Caki2 (cell line): ENCODE results near the gene BMPER. TPM values are rescaled to one million over a fixed set of nuclear protein-coding genes. Genes with fewer than 3 reads are reported as not detected.
A peak's percentile ranks its signal among the peaks of the same experiment; 100 is the strongest.

Source experiments
- DNase-seq: peaks from one replicate; pipeline ENCODE4 v3.0.0-alpha.2; 2015; ENCODE audit warnings: low read depth
- in situ Hi-C: cut with HindIII; loops from 2 replicates; pipeline ENCODE4 v1.10.0; 2016; ENCODE audit warnings: low sequenced_read_pairs, low pct_unique_long_range_greater_than_20kb, mixed read lengths
- total RNA-seq: library from RNA; depleted of rRNA; stranded (reverse); fragments of >200 nt; shearing (Covaris generic); gene quantifications from 2 replicates; pipeline ENCODE4 v1.2.3, GENCODE V29; 2014; ENCODE audit warnings: low replicate concordance

The BMPER gene
- total RNA-seq, 1 experiment from 2014 or later = not detected

- in situ Hi-C loops = loop anchor here (25.0 kb wide), 1 partner anchor 422 kb away; no protein-coding TSS in a partner anchor
These were observed 4.4 kb downstream of the BMPER start for GRCh38 chr7:33909755-33910154.

GRCh38 chr7:33910756-33911155, 5.4 kb downstream of the BMPER start:
- no peak for DNase-seq
- in situ Hi-C loops = loop anchor here (25.0 kb wide), 1 partner anchor 423 kb away; no protein-coding TSS in a partner anchor

More at GRCh38 chr7:33909755-33910154, 4.4 kb downstream of the BMPER start:
- no peak for DNase-seq

- in situ Hi-C loops = loop anchor here (25.0 kb wide), 1 partner anchor 429 kb away; no protein-coding TSS in a partner anchor
- DNase-seq = no peak
These were observed 11.2 kb downstream of the BMPER start for GRCh38 chr7:33916357-33917081.

GRCh38 chr7:33917661-33918060, 12.3 kb downstream of the BMPER start:
- no peak for DNase-seq
- in situ Hi-C loops = loop anchor here (25.0 kb wide), 1 partner anchor 430 kb away; no protein-coding TSS in a partner anchor

GRCh38 chr7:33918438-33919143, 13.3 kb downstream of the BMPER start:
- no peak for DNase-seq
- in situ Hi-C loops = loop anchor here (25.0 kb wide), 1 partner anchor 431 kb away; no protein-coding TSS in a partner anchor

- in situ Hi-C loops = loop anchor here (25.0 kb wide), 1 partner anchor 432 kb away; no protein-coding TSS in a partner anchor
- no peak for DNase-seq
These were observed 14.1 kb downstream of the BMPER start for GRCh38 chr7:33919449-33919848.

GRCh38 chr7:33921216-33921938, 16.0 kb downstream of the BMPER start:
- in situ Hi-C loops = loop anchor here (25.0 kb wide), 1 partner anchor 434 kb away; no protein-coding TSS in a partner anchor
- no peak for DNase-seq

GRCh38 chr7:33922820-33923219, 17.5 kb downstream of the BMPER start:
- no peak for DNase-seq
- in situ Hi-C loops = loop anchor here (25.0 kb wide), 1 partner anchor 436 kb away; no protein-coding TSS in a partner anchor

- in situ Hi-C loops = loop anchor here (25.0 kb wide), 1 partner anchor 436 kb away; no protein-coding TSS in a partner anchor
- no peak for DNase-seq
These were observed 18.3 kb downstream of the BMPER start for GRCh38 chr7:33923440-33924229.

GRCh38 chr7:33926535-33926934, 21.2 kb downstream of the BMPER start:
- DNase-seq = no peak
- in situ Hi-C loops = no loop called here

- no peak for DNase-seq
- in situ Hi-C loops = no loop called here
These were observed 23.6 kb downstream of the BMPER start for GRCh38 chr7:33928986-33929385.

- no peak for DNase-seq
- in situ Hi-C loops = no loop called here
These were observed 26.9 kb downstream of the BMPER start for GRCh38 chr7:33932221-33932620.

GRCh38 chr7:33932832-33933468, 27.6 kb downstream of the BMPER start:
- in situ Hi-C loops = no loop called here
- peak; percentile 70 for DNase-seq

GRCh38 chr7:33933611-33934281, 28.4 kb downstream of the BMPER start:
- in situ Hi-C loops = no loop called here
- DNase-seq = peak; percentile 25

- in situ Hi-C loops = no loop called here
- DNase-seq = no peak
These were observed 29.1 kb downstream of the BMPER start for GRCh38 chr7:33934391-33934790.

- no peak for DNase-seq
- in situ Hi-C loops = no loop called here
These were observed 31.2 kb downstream of the BMPER start for GRCh38 chr7:33936503-33936902.

- in situ Hi-C loops = no loop called here
- DNase-seq = no peak
These were observed 32.5 kb downstream of the BMPER start for GRCh38 chr7:33937871-33938270.
